NCI-H2196 (cell line): Measurements from ENCODE around the gene HEXIM2.
A peak's percentile ranks its signal among the peaks of the same experiment; 100 is the strongest.

Experiments
- DNase-seq: peaks from one replicate; lab custom pipeline; 2025; ENCODE audit not compliant: unreplicated experiment; lab: John Stamatoyannopoulos, UW

Gene HEXIM2

DNA sequence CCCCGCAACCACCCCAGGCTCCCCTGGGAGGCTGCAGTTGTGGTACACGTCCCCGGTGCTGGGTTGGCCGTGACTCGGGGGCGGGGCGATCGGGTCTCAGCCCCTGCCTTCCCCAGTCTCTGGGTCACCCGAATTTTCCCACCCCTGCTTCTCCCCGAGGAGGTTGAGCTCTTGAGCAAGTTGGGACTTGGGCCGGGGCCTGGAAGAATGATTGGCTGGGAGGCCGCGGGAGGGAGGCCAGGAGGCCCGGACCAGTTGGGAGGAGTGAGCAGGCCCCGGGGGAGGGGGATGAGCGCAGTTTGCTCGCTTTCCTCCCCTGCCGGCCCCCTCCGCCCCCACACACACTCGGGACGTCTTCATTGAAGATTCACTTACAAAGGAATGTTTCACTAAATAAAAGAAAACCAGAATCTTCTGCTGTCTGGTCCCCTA lies 17.9 kb upstream of the HEXIM2 start:
- no peak for DNase-seq

DNA sequence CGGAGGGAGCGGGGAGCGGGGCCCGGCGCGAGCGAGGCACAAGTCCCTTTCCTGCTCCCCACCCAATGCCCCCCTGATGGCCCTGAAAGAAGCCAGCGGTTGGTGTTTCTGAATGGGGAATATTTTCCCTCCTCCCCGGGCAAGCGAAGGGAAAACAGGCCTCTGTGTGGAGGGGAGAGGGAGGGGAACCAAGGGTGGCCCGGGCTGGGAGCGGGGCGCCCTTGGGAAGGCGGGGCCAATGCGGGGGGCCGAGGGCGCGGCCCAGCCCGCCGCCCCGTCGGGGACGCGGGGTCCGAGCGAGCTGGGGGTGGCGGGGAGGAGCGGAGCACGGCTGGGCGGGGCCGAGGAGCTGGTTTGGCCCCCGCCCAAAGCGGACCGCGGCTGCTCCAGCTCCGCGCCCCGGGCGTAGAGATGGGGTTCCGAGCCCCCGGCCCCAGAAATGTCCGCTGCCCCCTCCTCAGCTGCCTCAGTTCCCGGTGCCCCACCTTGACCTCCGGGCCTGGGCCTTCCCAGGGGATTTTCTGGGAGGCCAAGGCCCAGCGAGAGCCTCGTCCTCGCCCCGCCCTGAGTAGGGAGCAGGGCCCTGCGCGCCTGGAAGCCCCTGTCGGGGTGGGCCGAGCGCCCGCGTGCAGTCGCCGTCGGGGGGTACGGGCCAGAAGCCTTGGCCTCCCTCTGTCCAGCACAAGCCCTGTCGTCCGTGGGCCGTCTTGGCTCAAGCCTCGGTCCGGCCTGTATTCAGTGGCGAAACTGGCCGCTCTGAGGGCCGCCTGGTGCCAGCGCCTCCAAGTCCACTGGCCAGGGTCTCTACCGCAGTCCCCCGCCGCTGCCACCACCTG lies 17.3 kb upstream of the HEXIM2 start:
- DNase-seq: no peak

DNA sequence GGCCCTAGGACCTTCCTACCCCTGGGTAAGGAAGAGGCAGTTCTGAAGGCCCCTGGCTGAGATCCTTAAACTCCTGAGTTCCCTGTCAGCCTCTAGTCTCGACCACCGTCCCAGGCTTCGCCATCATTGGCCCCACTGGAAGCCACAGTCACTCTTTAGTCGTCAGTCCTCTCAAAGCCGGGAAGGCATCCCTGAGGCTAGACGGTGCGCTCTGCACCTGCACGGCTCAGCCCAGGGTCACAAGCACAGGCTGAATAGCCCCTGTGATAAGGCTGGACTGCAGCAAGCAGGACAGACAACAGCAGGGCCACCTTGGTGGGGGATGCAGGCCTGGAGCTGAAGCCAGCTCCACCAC lies 16.7 kb upstream of the HEXIM2 start:
- no peak for DNase-seq

DNA sequence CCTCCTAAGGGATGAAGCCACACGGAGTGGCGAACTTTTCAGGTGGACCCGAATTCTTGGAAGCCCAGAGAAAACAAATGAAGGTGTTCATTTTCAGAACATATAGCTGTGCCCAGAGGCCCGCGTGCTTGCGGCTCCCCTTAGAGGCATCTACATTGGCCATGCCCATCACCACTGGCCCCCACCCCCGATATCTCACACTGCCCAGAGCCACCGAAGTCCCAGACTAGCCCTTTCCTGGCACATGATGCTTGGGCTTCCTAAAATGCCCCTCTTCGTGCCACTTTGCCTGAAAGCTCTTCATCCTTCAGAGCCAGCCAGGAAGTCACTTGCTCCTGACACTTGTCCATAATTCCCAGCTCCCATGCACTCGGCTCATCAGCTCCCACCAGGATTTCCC lies 15.5 kb upstream of the HEXIM2 start:
- no peak for DNase-seq

DNA sequence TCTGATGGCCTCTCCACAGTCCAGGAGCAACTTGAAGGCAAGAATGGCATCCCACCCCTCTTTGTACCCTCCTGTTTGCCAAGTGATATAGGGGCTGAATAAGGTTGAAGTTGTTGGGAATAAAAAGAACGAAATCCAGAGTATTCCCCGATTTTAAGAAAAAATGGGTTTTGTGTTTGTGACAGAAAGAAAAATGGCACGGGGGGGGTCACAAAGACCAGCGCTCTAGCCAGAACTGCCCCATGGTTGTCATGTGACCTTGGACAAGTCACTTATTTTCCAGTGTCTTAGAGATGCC lies 15.1 kb upstream of the HEXIM2 start:
- DNase-seq: no peak

DNA sequence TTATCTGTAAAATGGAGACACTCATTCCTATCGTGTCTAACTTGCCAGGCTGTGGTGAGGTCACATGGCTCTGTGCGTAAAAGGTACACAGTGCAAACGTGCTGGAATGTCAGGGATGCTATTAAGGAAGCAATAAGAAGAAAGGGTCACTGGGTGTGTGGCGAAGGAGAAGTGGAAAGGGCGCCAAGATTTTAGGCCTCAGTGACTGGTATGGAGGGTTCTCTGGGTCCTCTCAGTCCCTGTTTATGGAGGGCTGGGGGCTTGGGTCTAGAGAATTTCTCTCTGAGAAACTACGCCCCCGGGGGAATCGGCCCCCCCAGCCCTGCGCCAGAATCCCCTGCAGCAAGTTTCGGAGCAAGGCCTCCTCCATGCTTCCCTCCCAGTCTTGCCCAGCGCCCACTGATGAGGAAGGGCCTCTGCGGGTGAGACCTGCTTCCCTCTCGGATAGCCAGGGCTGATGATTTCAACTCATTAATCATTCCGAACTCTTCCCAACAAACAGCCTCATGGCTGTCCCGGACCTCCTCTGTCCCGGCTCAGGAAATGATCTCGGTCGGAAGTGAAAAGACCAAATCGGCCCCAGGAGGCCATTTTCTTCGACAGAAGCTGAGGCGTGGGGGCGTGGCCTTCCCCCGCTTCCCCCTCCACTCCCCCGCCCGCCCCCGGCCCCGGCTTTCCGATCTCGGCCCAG lies 14.6 kb upstream of the HEXIM2 start:
- peak; percentile 85 for DNase-seq

DNA sequence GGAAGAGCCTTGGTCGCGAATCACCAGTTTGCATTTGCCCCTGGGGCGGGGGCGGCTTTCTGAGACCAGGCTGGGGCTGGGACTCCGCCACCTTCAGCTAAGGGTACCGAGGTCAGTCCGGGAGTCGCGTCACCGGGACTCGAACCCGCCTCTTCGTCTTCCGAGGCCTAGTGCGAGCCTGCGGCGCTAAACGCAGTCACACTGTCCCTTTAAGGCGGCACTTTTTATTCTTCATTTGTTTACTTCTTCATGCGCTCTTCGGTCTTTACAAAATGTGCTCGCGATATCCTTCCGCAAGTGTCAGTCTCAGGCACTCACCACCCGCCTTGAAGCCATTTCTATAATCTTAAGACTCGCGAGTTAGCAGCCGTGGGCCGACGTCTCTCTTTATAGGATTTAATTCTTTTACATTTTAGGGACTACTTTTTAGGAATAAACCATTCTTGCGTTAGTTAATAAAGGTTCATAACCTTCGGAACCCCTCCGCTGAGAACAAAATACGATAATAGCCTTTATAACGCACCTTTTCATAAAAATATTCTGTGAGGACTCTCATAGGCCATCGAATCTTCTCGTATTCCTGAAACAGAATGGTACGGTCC lies 14.0 kb upstream of the HEXIM2 start:
- DNase-seq: peak; percentile 90

GRCh38 chr17:45148183-45149036 lies 13.3 kb upstream of the HEXIM2 start, which contains the start of gene HEXIM1:
Gene HEXIM1, plus strand, starts transcription at chr17:45148475. Its CDS starts 716 bp downstream, at chr17:45149191.
- peak; percentile 99 for DNase-seq

DNA sequence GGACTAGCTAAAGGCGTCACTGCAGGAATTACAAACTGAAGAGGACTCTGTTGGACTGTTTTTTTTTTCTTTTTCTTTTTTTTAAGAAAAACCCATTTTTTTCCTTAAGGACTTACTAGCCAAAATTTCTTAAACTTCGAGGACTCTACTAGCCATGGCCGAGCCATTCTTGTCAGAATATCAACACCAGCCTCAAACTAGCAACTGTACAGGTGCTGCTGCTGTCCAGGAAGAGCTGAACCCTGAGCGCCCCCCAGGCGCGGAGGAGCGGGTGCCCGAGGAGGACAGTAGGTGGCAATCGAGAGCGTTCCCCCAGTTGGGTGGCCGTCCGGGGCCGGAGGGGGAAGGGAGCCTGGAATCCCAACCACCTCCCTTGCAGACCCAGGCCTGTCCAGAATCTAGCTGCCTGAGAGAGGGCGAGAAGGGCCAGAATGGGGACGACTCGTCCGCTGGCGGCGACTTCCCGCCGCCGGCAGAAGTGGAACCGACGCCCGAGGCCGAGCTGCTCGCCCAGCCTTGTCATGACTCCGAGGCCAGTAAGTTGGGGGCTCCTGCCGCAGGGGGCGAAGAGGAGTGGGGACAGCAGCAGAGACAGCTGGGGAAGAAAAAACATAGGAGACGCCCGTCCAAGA lies 12.5 kb upstream of the HEXIM2 start:
- DNase-seq: peak; percentile 79

GRCh38 chr17:45149669-45150664 lies 11.7 kb upstream of the HEXIM2 start:
- DNase-seq: no peak

DNA sequence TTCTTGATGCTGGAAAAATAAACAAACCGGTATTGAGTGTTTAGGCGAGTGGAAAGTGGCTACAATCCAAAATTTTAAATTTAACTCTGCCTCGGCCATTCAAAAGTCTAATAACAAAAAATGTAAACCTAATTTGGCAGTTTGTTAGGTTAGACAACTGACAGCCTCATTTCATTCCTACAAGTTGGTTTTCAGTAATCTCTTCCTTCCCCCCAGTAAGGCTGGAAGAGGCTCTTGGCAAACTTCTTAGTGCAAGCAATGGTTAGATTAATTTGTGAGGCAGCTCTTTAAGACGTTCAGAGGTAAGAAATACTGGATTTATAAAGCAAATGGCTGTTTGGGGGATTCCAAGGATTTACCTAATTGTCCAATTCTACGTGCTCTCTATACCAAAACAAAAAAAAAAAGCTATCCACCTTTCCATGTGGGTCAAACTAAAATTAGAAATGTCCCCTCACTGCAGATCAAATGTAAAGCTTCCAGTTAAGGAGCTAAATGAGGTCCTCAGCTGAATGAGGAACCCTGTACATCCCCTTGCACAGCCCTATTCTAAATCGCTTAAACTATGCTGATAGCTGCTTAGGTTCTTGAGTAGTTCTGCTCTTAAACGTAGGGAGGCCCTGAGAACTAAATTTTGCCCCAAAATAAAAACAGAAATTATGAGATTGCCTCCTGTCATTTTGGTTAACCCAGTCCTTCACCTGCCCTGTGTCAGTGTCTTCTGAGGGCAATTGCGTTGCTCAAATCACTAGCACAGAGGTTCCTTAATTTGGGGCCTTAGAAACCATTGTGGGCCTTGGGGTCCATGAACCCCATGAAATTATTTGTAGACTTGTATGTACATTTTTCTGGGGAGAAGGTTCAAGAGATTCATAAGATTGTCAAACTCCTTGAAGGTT lies 10.5 kb upstream of the HEXIM2 start:
- no peak for DNase-seq

DNA sequence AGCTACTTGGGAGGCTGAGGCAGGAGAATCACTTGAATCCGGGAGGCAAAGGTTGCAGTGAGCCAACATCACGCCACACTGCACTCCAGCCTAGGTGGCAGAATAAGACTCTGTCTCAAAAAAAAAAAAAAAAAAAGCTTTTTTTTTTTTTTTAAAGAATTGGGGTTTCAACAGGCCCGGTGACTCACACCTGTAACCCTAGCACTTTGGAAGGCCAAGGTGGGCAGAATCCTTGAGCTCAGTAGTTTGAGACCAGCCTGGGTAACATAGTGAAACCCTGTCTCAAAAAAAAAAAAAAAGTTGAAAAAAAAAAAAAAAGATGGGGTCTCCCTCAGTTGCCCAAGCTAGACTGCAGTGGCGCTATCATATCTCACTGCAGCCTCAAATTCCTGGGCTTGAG lies 6.6 kb upstream of the HEXIM2 start:
- DNase-seq: no peak

- no peak for DNase-seq
Observed at GRCh38 chr17:45155483-45155882, 6.2 kb upstream of the HEXIM2 start.

DNA sequence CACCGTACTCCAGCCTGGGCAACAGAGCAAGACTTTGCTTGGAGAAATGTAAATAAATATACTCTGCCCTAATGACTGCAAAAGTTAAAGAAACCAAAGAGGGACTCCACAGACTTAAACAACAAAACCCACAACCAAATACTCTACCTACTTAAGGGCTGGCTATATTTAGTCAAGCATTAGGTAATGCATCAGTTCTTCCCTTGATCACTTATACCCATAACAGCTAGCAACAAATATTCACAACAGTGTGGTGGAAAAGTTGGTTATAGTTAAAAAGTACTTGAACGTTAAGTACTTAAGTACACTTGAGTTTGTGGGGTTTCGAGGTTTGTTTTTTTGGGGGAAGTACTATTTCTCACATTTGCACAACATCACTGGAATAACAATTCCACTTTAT lies 5.4 kb upstream of the HEXIM2 start:
- no peak for DNase-seq

GRCh38 chr17:45160447-45161287 lies 1.0 kb upstream of the HEXIM2 start:
- DNase-seq: no peak

DNA sequence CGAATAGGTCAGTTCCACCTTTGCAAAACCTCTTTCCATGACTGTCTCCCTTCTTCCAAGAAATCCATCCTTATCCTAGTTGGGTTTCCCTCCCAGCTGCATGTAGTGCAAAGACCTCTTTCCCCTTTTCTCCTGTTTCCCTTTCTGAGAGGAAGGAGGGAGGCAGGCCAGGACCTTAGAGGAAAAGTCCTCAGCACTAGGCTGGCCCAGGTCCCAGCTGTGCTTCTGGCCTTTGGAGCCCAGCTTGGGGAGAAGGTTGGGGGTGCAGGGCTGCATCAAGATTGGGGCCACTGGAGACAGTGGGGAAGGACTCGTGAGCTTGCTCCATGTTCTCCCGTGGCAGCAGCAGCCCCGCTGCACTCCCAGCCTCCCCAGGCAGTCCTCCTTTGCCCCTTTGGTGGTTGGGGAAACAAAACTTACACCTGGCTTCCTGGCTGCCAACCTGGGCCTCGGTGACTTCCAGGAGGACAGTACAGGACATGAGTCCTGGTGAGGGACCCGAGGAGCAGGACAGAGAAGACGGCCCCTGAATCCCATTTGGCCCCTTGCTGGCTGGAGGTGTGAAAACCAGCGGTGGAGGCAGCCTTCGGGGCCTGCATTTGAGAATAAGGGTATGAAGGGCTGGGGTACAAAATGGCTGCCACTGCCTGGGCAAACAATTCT lies 481 bp downstream of the HEXIM2 start:
- DNase-seq: no peak

DNA sequence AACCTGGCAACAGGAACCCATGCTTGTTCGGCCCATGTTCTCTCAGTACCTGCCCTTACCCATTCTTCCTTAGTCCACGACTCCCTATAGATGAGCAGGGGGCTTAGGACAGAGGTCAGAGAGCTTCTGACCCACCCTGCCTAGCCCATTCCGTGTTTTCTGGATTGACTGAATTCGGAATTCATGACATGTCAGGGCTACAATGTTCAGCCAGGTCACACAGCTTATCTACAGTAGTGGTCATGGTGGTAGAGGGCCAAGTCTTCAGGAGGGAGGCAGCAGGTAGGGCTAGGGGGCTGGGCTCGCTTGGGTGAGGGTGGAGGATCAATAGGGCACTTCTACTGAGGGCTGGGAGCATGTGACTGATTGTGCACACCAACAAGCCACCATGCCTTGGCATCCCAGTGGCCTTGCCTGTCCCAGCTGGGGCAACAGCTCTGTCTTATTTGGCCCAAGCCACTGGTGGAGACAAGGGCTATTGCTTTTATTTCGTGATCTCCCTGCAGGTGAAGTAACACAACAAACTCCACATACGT lies 3.1 kb downstream of the HEXIM2 start:
- DNase-seq: no peak
